Dermis blood vessel endothelial cell (primary cell): ENCODE data around the gene ACTL7A. TPM values are rescaled to one million over a fixed set of nuclear protein-coding genes. Genes with fewer than 3 reads are reported as not detected.
A peak's percentile ranks its signal among the peaks of the same experiment; 100 is the strongest.
"Not testable (repeated sequence)": the region's sequence is repeated elsewhere in the genome, so short reads cannot be mapped to it uniquely, and the experiment has no call there.

Experiments
- DNase-seq: peaks from one replicate; pipeline ENCODE4 v3.0.0; 2010
- total RNA-seq: library from RNA; depleted of rRNA; stranded (reverse); fragments of >200 nt; gene quantifications from 2 replicates; pipeline ENCODE4 v1.2.3, GENCODE V29; 2014

The ACTL7A gene
- total RNA-seq, 1 donor from 2014 or later: not detected

DNA sequence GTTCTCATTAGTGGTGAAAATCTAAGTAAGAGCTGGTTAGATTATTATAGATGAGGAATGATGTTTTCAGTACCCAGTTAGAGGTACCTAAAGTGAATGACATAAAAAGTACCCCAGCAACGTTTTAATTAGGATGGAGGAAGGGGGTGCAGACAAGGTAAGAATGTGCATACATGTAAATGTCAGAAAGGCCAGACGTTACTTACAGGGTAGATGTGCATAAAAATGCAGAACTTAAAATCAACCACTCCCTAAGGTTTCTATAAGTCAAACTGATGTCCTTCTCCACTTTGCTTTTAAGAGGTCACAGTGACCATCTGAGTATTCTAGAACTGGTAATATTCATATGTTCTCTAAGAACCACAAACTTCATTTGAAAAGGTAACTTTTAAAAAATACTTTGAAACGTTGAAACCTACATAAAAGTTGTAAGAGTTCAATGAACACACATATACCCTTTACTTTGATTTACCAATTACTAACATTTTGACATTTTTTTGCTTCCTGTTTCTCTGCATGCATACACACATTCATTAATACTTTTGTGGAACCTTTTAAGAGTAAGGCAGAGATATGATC is 18.8 kb downstream of the ACTL7A start:
- DNase-seq: no peak

DNA sequence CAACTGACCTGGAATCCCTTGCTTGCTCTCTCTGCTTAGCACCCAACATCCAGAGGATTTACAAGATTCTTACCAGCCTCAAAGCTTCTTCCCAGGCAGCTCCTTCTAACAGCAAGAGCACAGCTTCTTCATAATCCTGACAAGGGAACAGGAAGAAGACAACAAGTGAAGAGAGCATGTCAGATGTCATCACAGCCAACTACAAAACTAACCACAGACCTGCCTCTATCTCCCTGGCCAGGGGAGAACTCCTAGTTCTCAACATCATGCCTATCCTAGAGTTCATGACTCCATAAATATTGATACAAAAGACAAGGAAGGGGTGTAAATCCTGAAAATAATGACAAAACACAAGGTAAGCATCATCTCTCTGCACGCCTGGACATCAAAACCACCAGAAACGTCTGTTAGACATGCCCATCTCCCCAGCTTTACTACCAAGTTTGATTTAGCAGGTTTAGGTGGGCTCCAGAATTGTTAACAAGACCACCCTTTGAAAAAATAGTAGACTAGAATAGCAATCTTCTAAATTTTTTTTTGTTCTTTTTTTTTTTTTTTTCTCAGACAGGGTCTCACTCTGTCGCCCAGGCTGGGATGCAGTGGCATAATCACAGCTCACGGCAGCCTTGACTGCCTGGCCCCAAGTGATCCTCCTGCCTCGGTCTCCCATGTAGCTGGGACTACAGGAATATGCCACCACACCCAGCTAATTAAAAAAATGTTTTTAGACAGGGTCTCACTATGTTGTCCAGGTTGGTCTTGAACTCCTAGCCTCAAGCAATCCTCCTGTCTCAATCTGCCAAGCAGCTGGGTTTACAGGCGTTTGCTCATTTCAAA is 20.2 kb downstream of the ACTL7A start:
- no peak for DNase-seq

DNA sequence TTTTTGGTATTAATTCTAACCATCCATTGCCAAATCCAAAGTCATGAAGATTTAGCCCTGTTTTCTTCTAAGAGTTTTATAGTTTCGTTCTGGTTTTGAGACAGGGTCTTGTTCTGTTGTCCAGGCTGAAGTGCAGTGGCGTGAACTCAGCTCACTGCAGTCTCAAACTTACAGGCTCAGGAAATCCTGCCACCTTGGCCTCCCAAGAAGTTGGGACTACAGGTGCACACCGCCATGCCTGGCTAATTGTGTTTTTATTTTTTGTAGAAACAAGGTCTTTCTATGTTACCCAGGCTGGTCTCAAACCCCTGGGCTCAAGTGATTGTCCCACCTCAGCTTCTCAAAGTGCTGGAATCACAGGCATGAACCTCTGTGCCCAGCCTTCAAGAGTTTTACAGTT is 21.0 kb downstream of the ACTL7A start:
- DNase-seq: no peak

DNA sequence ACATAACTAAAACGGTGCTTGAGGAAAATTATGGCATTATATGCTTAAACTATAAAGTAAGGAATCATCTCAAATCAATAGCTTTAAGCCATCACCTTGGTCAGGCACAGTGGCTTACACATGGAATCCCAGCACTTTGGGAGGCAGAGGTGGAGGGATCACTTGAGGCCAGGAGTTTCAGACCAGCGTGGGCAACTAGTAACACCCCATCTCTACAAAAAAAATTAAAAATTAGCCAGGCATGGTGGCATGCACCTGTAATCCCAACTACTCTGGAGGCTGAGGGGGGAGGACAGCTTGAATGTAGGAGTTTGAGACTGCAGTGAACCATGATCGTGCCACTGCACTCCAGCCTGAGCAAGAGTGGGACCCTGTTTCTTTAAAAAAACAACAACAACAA is 22.6 kb downstream of the ACTL7A start:
- no peak for DNase-seq

DNA sequence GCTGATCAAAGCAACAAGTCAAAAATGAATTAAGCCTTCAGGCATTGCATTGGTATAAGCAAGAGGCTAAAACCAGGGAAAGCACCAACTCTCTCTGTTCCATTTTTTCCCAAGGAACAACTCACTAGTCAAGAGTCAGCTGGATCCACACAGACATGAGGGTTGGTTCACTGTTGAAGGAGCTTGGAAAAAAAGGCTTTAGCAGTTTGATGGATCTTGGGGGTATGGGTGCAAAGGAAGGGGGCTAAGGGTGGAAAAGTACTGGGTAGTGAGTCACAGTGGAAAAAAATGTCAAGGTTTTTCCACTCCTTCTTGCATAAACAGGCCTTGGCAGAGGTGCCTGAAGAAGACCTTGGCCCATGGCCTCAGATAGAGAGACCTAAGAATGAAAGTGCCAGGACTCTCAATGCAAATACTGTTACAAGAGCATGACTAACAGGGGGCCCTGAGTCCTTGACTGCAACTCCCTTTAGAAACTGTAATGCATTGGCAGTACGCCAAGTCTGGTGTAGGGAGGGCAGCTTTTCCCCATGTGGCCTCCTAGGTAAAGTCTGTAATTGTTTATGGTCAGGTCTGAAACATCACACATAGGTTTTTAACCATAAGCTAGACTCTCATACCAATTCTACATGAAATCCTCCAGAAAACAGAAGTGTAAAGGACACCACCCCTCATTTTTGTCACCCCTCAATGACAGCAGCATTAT is 23.7 kb downstream of the ACTL7A start:
- peak; percentile 83 for DNase-seq

DNA sequence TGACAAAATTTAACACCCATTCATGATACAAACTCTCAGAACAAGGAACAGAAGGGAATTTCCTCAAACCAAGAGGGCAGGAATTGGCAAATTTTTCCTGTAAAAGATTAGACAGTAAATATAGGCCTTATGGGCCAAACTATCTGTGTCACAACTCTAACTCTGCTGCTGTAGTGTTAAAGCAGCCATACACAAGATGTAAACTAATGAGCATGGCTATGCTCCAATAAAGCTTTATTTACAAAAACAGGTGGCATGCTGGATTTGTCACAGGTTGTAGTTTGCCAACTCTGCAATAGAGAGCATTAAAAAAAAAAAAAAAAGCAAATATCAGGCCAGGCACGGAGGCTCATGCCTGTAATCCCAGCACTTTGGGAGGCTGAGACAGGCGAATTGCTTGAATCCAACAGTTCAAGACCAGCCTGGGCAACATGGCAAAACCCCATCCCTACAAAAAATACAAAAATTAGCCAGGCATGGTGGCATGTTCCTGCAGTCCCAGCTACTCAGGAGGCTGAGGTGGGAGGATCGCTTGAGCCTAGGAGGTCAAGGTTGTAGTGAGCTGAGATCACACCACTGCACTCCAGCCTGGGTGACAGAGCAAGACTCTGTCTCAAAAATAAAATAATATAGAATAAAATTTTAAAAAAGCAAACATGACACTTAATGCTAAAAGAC is 24.7 kb downstream of the ACTL7A start:
- not testable (repeated sequence) for DNase-seq

DNA sequence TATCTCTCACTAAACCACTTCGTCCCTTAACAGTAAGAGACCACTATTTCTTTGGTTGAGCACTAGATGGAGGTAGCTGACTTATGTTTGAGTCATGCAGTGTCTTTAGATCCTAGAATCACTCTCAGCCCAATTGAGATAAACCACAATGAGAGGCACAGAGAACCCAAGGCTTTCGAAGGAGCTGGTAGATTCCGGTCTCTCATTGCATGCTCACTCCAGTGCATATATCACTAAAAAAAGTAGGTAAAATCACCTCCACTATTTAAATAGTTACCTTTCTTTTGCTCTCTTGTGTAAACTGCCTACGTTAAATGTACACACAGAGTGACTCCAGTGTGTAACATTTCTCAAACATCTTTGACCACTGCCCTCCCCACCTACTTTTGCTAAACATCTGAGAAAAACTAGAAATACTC is 27.6 kb downstream of the ACTL7A start:
- peak; percentile 42 for DNase-seq

DNA sequence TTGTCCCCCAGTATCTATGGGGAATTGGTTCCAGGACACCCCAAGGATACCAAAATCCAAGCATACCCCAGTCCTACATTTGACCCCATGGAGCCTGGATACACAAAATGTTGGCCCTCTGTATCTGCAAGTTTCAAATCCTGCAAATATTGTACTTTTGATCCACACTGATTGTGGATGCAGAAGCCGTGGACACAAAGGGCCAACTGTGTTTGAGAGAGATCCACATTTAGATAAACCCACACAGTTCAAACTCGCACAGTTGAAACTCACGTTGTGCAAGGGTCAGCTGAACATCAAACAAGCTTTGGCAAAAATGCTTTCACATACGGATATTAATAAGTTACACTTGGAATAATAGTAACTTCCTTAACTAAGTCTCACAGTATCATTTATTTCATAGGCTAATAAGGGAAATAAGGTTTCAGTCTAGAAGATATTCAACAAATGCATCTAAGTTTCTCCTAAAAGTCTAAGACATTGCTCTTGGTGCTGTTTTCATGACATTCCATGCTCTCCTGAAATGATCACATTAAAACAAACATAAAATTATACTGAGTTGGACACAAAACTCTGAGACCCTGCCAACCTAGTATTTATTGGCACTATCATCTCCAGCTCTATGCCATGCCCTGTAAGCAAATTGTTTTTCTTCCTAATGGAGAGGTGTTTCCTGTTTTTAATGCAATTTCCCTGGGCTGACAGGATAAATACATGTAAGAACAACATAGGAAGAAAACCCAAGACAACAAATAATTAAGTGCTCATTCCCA is 32.3 kb downstream of the ACTL7A start:
- DNase-seq: no peak

DNA sequence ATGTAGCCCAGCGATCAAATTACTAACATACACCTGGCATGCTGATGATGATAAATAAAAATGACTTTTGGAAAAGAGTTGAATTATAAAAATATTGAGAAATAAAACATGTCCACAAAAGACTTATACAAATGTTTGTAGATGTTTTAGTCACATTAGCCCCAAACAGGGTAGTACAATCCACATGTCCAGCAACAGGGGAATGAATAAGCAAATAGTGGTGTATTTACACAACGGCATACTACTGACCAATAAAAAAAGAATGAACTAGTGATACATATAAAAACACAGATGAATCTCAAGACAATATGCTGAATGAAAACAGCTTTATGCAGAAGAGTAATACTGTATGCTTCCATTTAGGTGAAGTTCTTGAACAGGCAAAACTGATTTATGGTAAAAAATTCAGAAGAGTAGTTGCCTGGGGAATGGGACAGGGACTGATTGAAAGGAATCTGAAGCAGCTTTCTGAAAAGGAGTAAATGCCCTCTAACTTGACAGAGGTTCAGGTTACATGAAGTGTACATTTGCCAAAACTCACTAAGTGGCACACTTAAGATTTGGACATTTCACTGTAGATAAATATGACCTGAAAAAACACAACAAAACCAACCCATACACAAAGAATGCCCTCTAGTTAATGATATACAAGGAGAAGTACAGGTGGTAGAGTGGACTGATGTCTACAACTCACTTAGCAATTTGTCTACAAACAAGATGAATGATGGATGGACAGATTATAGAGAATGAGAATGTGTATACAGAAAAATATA is 35.4 kb downstream of the ACTL7A start:
- no peak for DNase-seq

DNA sequence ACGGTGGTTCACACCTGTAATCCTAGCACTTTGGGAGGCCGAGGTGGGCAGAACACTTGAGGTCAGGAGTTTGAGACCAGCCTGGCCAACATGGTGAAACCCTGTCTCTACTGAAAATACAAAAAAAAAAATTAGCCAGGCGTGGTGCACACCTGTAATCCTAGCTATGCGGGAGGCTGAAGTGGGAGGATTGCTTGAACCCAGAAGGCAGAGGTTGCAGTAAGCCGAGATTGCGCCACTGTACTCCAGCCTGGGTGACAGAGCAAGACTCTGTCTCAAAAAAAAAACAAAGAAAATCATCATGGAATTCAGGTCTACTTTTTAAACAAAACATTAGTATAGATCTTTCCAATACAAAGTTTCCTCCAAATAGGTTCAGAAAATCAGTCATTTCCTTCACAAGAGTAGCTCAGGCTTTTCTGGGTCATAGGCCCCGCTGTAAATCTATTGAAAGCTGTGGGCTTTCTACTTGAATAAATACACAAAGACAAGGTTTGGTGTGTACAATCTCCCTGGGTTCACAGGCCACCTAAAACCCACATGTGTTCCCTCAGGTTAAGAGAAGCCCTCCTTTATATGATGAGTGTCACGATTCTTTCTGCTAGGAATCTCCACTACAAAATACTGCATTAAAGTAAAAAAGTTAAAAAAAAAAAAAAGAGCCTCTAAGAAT is 37.1 kb downstream of the ACTL7A start:
- DNase-seq: not testable (repeated sequence)

DNA sequence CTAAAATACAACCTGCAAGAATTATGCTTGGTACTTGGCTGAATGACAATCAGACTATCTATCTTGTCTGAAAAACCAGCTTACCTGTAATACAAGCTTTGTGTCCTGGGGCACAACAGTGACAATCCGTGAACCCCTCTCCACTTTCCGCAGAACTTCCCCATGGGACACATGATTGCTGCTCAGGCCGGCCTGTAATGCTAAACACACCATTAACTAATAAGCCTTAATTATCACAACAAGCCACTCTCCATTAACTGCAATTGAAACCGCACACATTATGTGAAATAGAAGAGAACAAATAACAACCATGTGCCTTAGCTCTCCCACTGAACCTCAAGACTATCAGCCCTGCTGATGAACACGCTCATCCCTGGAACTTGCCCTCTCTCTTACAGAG is 38.1 kb downstream of the ACTL7A start:
- no peak for DNase-seq

DNA sequence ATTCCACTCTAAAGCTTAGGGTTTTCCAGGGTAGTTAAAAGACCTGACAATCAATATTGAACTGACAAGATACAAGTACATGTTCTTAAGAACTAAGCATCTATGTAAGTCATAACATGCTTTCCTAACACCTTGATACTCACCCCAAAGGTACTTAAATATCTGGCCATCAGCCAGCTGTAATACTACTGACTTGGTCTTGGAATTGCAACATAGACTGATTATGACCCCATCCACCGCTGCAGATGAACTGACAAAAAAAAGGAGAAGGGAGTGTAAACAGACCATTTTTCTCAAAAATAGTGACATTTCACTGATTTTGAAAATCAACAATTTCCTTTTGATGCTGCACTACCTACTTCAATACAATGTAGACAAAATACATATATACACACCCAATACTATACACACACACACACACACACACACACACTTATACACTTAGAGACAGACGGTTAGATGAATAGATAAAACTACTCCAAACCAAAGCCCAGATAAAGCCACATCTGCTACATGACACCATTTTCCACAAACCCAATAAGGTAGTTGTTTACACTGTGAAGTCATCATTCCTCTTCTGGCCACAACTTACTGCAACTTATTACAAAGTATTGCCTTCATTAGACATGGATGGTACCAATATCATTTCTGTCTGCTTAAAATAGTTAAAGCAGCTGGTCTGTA is 41.5 kb downstream of the ACTL7A start:
- DNase-seq: no peak

DNA sequence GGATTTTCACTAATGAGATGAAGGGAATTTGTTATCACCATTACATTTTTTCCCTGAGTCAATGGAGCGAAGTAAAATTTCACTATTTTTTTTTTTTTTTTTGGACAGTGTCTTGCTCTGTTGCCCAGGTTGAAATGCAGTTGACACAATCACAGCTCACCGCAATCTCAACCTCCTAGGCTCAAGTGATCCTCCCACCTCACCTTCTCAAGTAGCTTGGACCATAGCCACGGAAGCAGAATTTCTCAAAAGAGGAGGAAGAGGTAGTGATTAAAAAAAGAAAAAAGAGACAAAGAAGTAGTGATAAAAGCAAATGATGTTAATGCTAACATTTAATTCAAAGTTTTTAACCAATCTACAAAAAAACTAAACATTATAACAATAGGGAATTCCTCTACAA is 42.1 kb downstream of the ACTL7A start:
- DNase-seq: no peak

DNA sequence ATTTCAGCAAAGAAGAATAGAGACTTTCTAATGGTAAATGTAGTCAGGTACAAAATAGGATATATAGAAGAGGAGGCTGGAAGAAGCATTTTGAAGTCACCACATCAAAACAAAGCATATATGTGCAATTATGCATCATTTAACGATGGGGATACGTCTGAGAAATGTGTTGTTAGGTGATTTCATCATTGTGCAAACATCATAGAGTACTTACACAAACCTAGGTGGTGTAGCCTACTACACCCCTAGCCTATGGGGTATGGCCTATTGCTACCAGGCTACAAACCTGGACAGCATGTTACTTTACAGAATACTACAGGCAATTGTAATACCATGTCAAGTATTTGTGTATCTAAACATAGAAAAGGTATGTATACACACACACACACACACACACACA is 43.4 kb downstream of the ACTL7A start:
- DNase-seq: no peak

DNA sequence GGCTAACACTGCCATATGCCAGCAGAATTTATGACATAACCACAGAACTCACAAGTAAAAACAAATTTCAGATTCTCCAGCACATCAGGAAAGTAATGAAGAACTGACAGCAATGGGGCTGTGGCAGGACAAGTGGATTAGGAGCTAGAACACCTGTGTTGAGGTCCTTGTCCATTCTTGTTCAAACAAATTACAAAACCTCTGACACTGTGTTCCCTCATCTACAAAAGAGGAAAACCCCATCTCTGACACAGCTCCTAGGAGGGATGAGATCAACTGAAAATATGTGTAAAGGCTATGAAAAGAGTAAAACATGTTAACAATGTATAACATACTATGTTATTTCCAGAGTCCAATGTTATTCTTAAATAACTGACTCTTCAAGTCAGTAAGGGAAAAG is 48.3 kb downstream of the ACTL7A start:
- DNase-seq: no peak

DNA sequence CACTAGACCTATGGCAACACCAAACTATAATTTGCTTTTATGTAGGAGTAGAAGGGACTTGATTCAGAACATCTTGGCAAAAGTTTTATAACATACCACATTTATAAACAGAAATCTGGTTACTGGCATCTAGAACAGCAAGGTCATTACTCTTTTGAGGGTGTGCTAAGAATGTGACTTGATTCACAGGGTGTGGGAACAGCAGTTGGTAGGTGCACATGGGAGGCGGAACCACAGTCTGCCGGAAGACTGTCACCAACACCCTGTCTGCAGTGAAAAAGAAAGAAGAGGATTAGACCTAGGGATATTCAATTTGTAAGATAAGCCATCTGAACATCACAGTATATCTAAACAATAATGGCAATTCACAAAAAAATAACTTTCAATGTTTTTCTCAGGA is 48.8 kb downstream of the ACTL7A start:
- no peak for DNase-seq

DNA sequence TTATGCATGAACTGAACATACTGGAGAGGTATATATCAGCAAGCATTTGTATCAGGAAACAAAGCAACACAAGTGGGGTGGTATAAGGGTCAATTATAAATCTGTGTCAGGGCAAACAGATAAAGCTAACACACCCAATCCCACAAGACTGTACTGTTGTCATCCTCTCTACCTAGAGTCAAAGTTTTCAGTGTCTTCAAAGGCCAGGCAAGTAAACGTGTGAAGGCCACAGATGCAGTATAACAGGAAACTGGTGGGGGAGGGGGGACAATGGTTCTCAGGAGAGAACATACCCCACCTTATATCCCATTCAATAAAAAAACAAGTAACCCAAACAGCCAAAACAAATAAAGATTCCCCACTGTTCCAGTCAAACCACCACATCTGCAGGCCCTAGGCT is 49.8 kb downstream of the ACTL7A start:
- DNase-seq: no peak
